ENCODE results near the gene TFAP2B.

Gene TFAP2B

DNA sequence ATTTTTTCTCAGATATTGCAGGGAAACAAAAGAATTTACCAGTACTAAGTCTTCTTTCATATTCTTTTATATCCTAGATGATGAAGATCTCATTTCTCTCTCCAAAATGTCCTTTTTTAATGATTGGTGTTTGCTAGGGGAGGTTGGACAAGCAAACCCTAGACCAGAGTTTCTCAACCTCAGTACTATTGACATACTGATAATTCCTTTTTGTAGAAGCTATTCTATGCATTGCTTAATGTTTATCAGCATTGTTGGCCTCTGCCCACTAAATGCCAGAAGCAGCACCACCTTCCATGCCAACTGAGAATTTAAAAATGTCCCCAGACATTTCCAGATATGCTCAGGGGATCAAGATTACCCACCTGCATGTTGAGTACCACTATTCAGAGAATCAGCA is 14.4 kb upstream of the TFAP2B start:
- DNase-seq (ENCODE audit: low read depth) = no peak
- H3K4me3 ChIP-seq (ENCODE audit: low read depth, low read length) = no peak overlapping the region
- TF ChIP-seq, protein P1, sequence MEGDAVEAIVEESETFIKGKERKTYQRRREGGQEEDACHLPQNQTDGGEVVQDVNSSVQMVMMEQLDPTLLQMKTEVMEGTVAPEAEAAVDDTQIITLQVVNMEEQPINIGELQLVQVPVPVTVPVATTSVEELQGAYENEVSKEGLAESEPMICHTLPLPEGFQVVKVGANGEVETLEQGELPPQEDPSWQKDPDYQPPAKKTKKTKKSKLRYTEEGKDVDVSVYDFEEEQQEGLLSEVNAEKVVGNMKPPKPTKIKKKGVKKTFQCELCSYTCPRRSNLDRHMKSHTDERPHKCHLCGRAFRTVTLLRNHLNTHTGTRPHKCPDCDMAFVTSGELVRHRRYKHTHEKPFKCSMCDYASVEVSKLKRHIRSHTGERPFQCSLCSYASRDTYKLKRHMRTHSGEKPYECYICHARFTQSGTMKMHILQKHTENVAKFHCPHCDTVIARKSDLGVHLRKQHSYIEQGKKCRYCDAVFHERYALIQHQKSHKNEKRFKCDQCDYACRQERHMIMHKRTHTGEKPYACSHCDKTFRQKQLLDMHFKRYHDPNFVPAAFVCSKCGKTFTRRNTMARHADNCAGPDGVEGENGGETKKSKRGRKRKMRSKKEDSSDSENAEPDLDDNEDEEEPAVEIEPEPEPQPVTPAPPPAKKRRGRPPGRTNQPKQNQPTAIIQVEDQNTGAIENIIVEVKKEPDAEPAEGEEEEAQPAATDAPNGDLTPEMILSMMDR (IDR thresholded peaks at IDR 0.05; ENCODE audit: low read depth, low read length, missing control alignments) = no peak

DNA sequence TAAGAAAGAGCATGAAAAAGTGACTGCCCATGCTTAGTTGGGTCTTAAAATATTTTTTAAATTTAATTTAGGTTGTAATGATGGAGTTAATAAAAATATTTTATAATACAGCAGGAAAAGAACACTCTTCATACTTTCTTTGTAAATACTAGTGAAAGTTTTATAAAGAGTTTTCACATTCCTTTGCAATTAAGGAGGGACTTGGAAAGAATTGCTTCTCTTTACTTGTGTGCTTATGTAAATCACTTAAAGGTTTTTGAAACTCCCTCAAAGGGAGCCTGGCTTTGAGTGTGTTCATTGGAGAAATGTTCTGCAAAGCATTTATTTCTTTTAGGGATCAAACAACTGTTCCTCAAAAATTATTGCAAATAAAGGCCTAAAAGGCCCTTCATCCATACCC is 11.6 kb upstream of the TFAP2B start:
- TF ChIP-seq, protein P1 (IDR thresholded peaks at IDR 0.05; ENCODE audit: low read depth, low read length, missing control alignments) = no peak
- no peak for DNase-seq (ENCODE audit: low read depth)
- no peak overlapping the region for H3K4me3 ChIP-seq (ENCODE audit: low read depth, low read length)

- DNase-seq (ENCODE audit: low read depth) = no peak
- peak overlapping the region; percentile 70 for H3K4me3 ChIP-seq (ENCODE audit: low read depth, low read length)
- TF ChIP-seq, protein P1 (IDR thresholded peaks at IDR 0.05; ENCODE audit: low read depth, low read length, missing control alignments) = peak; percentile 40
These were observed 3.1 kb upstream of the TFAP2B start for GRCh38 chr6:50815436-50816114.

GRCh38 chr6:50816115-50816675 is 2.5 kb upstream of the TFAP2B start:
- peak overlapping the region; percentile 70 for H3K4me3 ChIP-seq (ENCODE audit: low read depth, low read length)
- DNase-seq (ENCODE audit: low read depth) = peak; percentile 27

GRCh38 chr6:50816947-50817645 is 1.6 kb upstream of the TFAP2B start:
- no peak for DNase-seq (ENCODE audit: low read depth)
- TF ChIP-seq, protein P1 (IDR thresholded peaks at IDR 0.05; ENCODE audit: low read depth, low read length, missing control alignments) = no peak
- no peak overlapping the region for H3K4me3 ChIP-seq (ENCODE audit: low read depth, low read length)

More at GRCh38 chr6:50816115-50816675, 2.5 kb upstream of the TFAP2B start:
- TF ChIP-seq, protein P1 (IDR thresholded peaks at IDR 0.05; ENCODE audit: low read depth, low read length, missing control alignments) = peak; percentile 71

GRCh38 chr6:50817646-50817950 is 1.1 kb upstream of the TFAP2B start:
- DNase-seq (ENCODE audit: low read depth) = no peak
- TF ChIP-seq, protein P1 (IDR thresholded peaks at IDR 0.05; ENCODE audit: low read depth, low read length, missing control alignments) = no peak

More at GRCh38 chr6:50817646-50817950, 1.1 kb upstream of the TFAP2B start:
- no peak overlapping the region for H3K4me3 ChIP-seq (ENCODE audit: low read depth, low read length)
